HEK293 (cell line): Measurements from ENCODE around the gene MCFD2.

ENCODE experiments used
- CTCF ChIA-PET: fragments of 350-600 bp; formaldehyde crosslinking; extraction: SDS; loops from one replicate; lab custom pipeline; 2021; ENCODE audit warnings: antibody characterized with exemption; lab: Yijun Ruan, JAX
- POLR2A ChIA-PET: fragments of 300-600 bp; formaldehyde crosslinking; extraction: SDS; loops from one replicate; lab custom pipeline; 2020; ENCODE audit warnings: antibody characterized with exemption, inconsistent platforms; lab: Yijun Ruan, JAX
- H3K27ac ChIP-seq: fragments of 200-500 bp; sonication (Bioruptor generic); 2 replicates; pipeline ENCODE4 v1.5.1; 2014; ENCODE audit warnings: low read depth, low read length, control low read depth, inconsistent platforms; ENCODE audit errors: extremely low read depth
- H3K36me3 ChIP-seq, 2 experiments: fragments of 200-500 bp in 1 of 2; sonication (Bioruptor generic) in 1 of 2; 1 replicate in 1 of 2; 2 replicates in 1 of 2; pipeline ENCODE4 v1.5.1; 2014 to 2017; ENCODE audit warnings: inconsistent platforms in 2 of 2, low read length in 2 of 2; ENCODE audit not compliant: control insufficient read depth in 2 of 2, insufficient read depth in 1 of 2
- H3K4me1 ChIP-seq: fragments of 200-500 bp; sonication (Bioruptor generic); 2 replicates; pipeline ENCODE4 v1.5.1; 2014; ENCODE audit warnings: mild to moderate bottlenecking, low read length, inconsistent platforms; ENCODE audit not compliant: control insufficient read depth, insufficient read depth
- H3K4me3 ChIP-seq: 2 replicates; pipeline ENCODE4 v1.5.1; 2011; ENCODE audit warnings: low read depth, mild to moderate bottlenecking, control low read depth, low read length, moderate library complexity
- H3K9me3 ChIP-seq: fragments of 200-500 bp; sonication (Bioruptor generic); 2 replicates; pipeline ENCODE4 v1.5.1; 2014; ENCODE audit warnings: low read depth, low read length, inconsistent platforms; ENCODE audit not compliant: control insufficient read depth, insufficient read depth
- HIC1 ChIP-seq: fragments of 450-650 bp; formaldehyde crosslinking; IDR thresholded peaks from 2 replicates; pipeline ENCODE4 v1.5.1; 2016; ENCODE audit warnings: missing biosample characterization, missing genetic modification characterization
- HOXA7 ChIP-seq: sonication (generic); formaldehyde crosslinking; IDR thresholded peaks from 2 replicates; pipeline ENCODE4 v1.8.1; 2022; ENCODE audit warnings: missing genetic modification reagents, borderline replicate concordance
- REST ChIP-seq: fragments of 450-650 bp; formaldehyde crosslinking; IDR thresholded peaks from 2 replicates; pipeline ENCODE4 v1.5.1; 2016; ENCODE audit warnings: missing biosample characterization, missing genetic modification characterization
- ZBTB26 ChIP-seq: fragments of 450-650 bp; formaldehyde crosslinking; optimal IDR thresholded peaks from 2 replicates; pipeline ENCODE3; 2016; ENCODE audit warnings: missing biosample characterization, mild to moderate bottlenecking, missing genetic modification characterization
- ZBTB6 ChIP-seq: fragments of 450-650 bp; formaldehyde crosslinking; IDR thresholded peaks from 2 replicates; pipeline ENCODE4 v1.5.1; 2017; ENCODE audit warnings: missing biosample characterization, missing genetic modification characterization
- ZFHX2 ChIP-seq: fragments of 450-650 bp; formaldehyde crosslinking; conservative IDR thresholded peaks from 2 replicates; pipeline ENCODE4 v1.5.1; 2016; ENCODE audit warnings: missing biosample characterization, missing genetic modification characterization
- ZFP41 ChIP-seq: fragments of 450-650 bp; formaldehyde crosslinking; IDR thresholded peaks from 2 replicates; pipeline ENCODE4 v1.5.1; 2016; ENCODE audit warnings: missing biosample characterization, missing genetic modification characterization, borderline replicate concordance
- ZNF16 ChIP-seq: fragments of 450-650 bp; formaldehyde crosslinking; IDR thresholded peaks from 2 replicates; pipeline ENCODE4 v1.5.1; 2016; ENCODE audit warnings: low read depth, missing biosample characterization, missing genetic modification characterization
- ZNF175 ChIP-seq: fragments of 450-650 bp; formaldehyde crosslinking; IDR thresholded peaks from 2 replicates; pipeline ENCODE4 v1.5.1; 2016; ENCODE audit warnings: missing biosample characterization, missing genetic modification characterization
- ZNF239 ChIP-seq: fragments of 450-650 bp; formaldehyde crosslinking; IDR thresholded peaks from 2 replicates; pipeline ENCODE4 v1.5.1; 2016; ENCODE audit warnings: missing biosample characterization, missing genetic modification characterization
- ZNF248 ChIP-seq: fragments of 450-650 bp; formaldehyde crosslinking; IDR thresholded peaks from 2 replicates; pipeline ENCODE4 v1.5.1; 2017; ENCODE audit warnings: missing biosample characterization, missing genetic modification characterization
- ZNF266 ChIP-seq: fragments of 450-650 bp; formaldehyde crosslinking; IDR thresholded peaks from 2 replicates; pipeline ENCODE4 v1.5.1; 2016; ENCODE audit warnings: missing biosample characterization, missing genetic modification characterization, low read depth
- ZNF274 ChIP-seq, 2 experiments: fragments of 200-500 bp in 1 of 2; fragments of 450-650 bp in 1 of 2; sonication (Bioruptor generic) in 1 of 2; formaldehyde crosslinking in 1 of 2; IDR thresholded peaks; 2 replicates each; pipeline versions ENCODE4 v1.5.1 to v1.6.1; 2014 to 2016; ENCODE audit warnings: borderline replicate concordance in 1 of 2, inconsistent platforms in 1 of 2, low read length in 1 of 2, missing biosample characterization in 1 of 2, missing genetic modification characterization in 1 of 2
- ZNF324 ChIP-seq: fragments of 450-650 bp; formaldehyde crosslinking; IDR thresholded peaks from 2 replicates; pipeline ENCODE4 v1.5.1; 2016; ENCODE audit warnings: missing biosample characterization, missing genetic modification characterization
- ZNF354C ChIP-seq: fragments of 450-650 bp; formaldehyde crosslinking; IDR thresholded peaks from 2 replicates; pipeline ENCODE4 v1.5.1; 2016; ENCODE audit warnings: missing biosample characterization, missing genetic modification characterization, low read depth, borderline replicate concordance
- ZNF433 ChIP-seq: fragments of 450-650 bp; formaldehyde crosslinking; IDR thresholded peaks from 2 replicates; pipeline ENCODE4 v1.5.1; 2016; ENCODE audit warnings: missing biosample characterization, missing genetic modification characterization, low read depth
- ZNF560 ChIP-seq: fragments of 450-650 bp; formaldehyde crosslinking; IDR thresholded peaks from 2 replicates; pipeline ENCODE4 v1.5.1; 2017; ENCODE audit warnings: missing biosample characterization, missing genetic modification characterization, borderline replicate concordance
- ZNF791 ChIP-seq: fragments of 450-650 bp; formaldehyde crosslinking; IDR thresholded peaks from 2 replicates; pipeline ENCODE4 v1.5.1; 2016; ENCODE audit warnings: missing biosample characterization, missing genetic modification characterization
- ZNF792 ChIP-seq: fragments of 450-650 bp; formaldehyde crosslinking; IDR thresholded peaks from 2 replicates; pipeline ENCODE4 v1.5.1; 2016; ENCODE audit warnings: missing biosample characterization, missing genetic modification characterization

MCFD2 gene

GRCh38 chr2:46863882-46864281 lies 51.7 kb downstream of the MCFD2 start (continued):
- TF ChIP-seq HIC1 (tag by site-specific recombination), result no peak
- TF ChIP-seq ZNF175 (tag by site-specific recombination), result no peak
- TF ChIP-seq ZBTB26 (tag by site-specific recombination), result no peak
- TF ChIP-seq ZNF239 (tag by site-specific recombination), result no peak
- no peak for TF ChIP-seq ZNF266 (tag by site-specific recombination)
- no peak for TF ChIP-seq ZNF274 (IDR thresholded peaks at IDR 0.05; ENCODE audit: low read length)
- TF ChIP-seq ZNF274 (tag by site-specific recombination; IDR thresholded peaks at IDR 0.05; ENCODE audit: borderline replicate concordance), result no peak
- no peak for TF ChIP-seq ZNF791 (tag by site-specific recombination)

GRCh38 chr2:46862514-46862913 lies 53.1 kb downstream of the MCFD2 start:
- H3K36me3 ChIP-seq, result no peaks in the 10 kb centered on the region
- CTCF ChIA-PET, result interaction anchor here (0.6 to 1.2 kb wide), 3 partner anchors 18 to 212 kb away, joined by 3 to 4 read pairs (median 4); no protein-coding TSS in a partner anchor
- H3K27ac ChIP-seq, result no peak overlapping the region
- POLR2A ChIA-PET, result no interaction called here
- no peak overlapping the region for H3K4me3 ChIP-seq
- no peaks in the 10 kb centered on the region for H3K4me1 ChIP-seq
- H3K9me3 ChIP-seq, result no peaks in the 10 kb centered on the region
- TF ChIP-seq ZBTB6 (tag by site-specific recombination) (no peak), ZNF560 (tag by site-specific recombination) (no peak)

- Histone ChIP-seq H3K4me1 (no peaks in the 10 kb centered on the region), H3K36me3 (no peaks in the 10 kb centered on the region), H3K9me3 (no peaks in the 10 kb centered on the region), H3K27ac (no peak overlapping the region), H3K4me3 (no peak overlapping the region)
- ChIA-PET POLR2A (interaction anchor here (1.6 kb wide), 1 partner anchor 12 kb away, joined by 3 read pairs; no protein-coding TSS in a partner anchor), CTCF (interaction anchor here (0.6 to 1.2 kb wide), 3 partner anchors 19 to 211 kb away, joined by 3 to 4 read pairs (median 4); no protein-coding TSS in a partner anchor)
- no peak for TF ChIP-seq ZNF324 (tag by site-specific recombination)
- no peak for TF ChIP-seq ZNF16
- no peak for TF ChIP-seq ZNF792
- TF ChIP-seq ZNF791 (tag by site-specific recombination), result no peak
- TF ChIP-seq ZNF248 (tag by site-specific recombination), result no peak
- TF ChIP-seq HOXA7, result no peak
- TF ChIP-seq ZFP41 (tag by site-specific recombination), result no peak
- no peak for TF ChIP-seq ZFHX2 (tag by site-specific recombination)
- TF ChIP-seq ZNF354C, result no peak
- no peak for TF ChIP-seq ZNF433 (tag by site-specific recombination)
- TF ChIP-seq REST (tag by site-specific recombination), result no peak
Measured at GRCh38 chr2:46861916-46862315, 53.7 kb downstream of the MCFD2 start.
